GM12875 (cell line): ENCODE results near the gene VWA5B2.

Experiments used
- H3K4me3 ChIP-seq: one replicate; pipeline ENCODE4 v1.5.1; 2011; ENCODE audit warnings: low read depth, low read length, control low read depth
- CTCF ChIP-seq: IDR thresholded peaks from 2 replicates; pipeline ENCODE4 v1.5.1; 2011; ENCODE audit warnings: low read depth, mild to moderate bottlenecking, control low read depth, inconsistent platforms, low read length, moderate library complexity, borderline replicate concordance; ENCODE audit not compliant: insufficient read depth

Gene VWA5B2

GRCh38 chr3:184241141-184241446 lies 11.7 kb downstream of the VWA5B2 start:
- no peak overlapping the region for H3K4me3 ChIP-seq
- no peak for TF ChIP-seq CTCF

- no peak overlapping the region for H3K4me3 ChIP-seq
- peak; percentile 48; the same call in 1 of the 2 replicates for TF ChIP-seq CTCF
These were observed 12.3 kb downstream of the VWA5B2 start for GRCh38 chr3:184241447-184242296.

GRCh38 chr3:184242297-184242685 lies 12.9 kb downstream of the VWA5B2 start:
- no peak overlapping the region for H3K4me3 ChIP-seq
- no peak for TF ChIP-seq CTCF

- peak within 1 kb of the TSS; percentile 88 for H3K4me3 ChIP-seq
- TF ChIP-seq CTCF = no peak
These were observed 19.3 kb downstream of the VWA5B2 start, which contains the start of gene ALG3 for GRCh38 chr3:184248454-184249411. ALG3 (minus strand) TSS chr3:184248962; CDS start chr3:184248940, 22 bp downstream.

- TF ChIP-seq CTCF = no peak
- peak within 1 kb of the TSS; percentile 88 for H3K4me3 ChIP-seq
These were observed 20.2 kb downstream of the VWA5B2 start, which contains the start of gene EEF1AKMT4 for GRCh38 chr3:184249412-184250166. EEF1AKMT4 (plus strand) TSS chr3:184249672; CDS start chr3:184249695, 23 bp downstream.

- H3K4me3 ChIP-seq = peak overlapping the region; percentile 69
- TF ChIP-seq CTCF = peak; percentile 93
These were observed 20.9 kb downstream of the VWA5B2 start for GRCh38 chr3:184250167-184250828.
